Measurements from ENCODE around the gene VTN.

DNA sequence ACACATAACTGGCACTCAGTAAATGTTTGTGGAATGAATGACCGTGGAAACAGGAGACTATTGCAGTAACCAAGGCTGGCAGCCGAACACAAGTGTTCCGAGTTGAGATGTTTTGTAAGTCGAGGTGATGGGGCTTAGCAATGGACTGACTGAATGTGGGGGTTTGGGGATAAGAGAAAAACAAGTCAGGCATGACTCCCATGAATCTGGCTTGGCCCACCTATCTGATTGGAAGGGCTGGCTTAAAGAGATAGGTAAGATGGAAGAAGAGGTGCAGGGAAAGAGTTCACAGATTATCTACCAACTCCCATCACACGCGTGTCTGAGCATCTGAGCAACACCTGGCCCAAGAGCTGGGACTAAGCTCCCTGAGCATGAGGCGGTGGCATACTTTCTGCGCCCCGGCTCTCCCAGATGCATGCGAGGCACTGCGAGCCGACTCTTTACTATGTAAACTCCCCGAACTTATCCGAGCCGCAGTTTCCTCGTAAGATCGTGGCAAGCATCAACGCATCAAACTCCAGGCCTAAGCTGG is 35.4 kb downstream of the VTN start:
- TF ChIP-seq, protein P1, sequence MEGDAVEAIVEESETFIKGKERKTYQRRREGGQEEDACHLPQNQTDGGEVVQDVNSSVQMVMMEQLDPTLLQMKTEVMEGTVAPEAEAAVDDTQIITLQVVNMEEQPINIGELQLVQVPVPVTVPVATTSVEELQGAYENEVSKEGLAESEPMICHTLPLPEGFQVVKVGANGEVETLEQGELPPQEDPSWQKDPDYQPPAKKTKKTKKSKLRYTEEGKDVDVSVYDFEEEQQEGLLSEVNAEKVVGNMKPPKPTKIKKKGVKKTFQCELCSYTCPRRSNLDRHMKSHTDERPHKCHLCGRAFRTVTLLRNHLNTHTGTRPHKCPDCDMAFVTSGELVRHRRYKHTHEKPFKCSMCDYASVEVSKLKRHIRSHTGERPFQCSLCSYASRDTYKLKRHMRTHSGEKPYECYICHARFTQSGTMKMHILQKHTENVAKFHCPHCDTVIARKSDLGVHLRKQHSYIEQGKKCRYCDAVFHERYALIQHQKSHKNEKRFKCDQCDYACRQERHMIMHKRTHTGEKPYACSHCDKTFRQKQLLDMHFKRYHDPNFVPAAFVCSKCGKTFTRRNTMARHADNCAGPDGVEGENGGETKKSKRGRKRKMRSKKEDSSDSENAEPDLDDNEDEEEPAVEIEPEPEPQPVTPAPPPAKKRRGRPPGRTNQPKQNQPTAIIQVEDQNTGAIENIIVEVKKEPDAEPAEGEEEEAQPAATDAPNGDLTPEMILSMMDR (IDR thresholded peaks at IDR 0.05; ENCODE audit: low read length): no peak
- no peak for TF ChIP-seq EZH2 (IDR thresholded peaks at IDR 0.05; ENCODE audit: borderline replicate concordance, low read length)

All from OCI-LY1 (cell line).